ENCODE results near the gene DDX59.

The DDX59 gene

DNA sequence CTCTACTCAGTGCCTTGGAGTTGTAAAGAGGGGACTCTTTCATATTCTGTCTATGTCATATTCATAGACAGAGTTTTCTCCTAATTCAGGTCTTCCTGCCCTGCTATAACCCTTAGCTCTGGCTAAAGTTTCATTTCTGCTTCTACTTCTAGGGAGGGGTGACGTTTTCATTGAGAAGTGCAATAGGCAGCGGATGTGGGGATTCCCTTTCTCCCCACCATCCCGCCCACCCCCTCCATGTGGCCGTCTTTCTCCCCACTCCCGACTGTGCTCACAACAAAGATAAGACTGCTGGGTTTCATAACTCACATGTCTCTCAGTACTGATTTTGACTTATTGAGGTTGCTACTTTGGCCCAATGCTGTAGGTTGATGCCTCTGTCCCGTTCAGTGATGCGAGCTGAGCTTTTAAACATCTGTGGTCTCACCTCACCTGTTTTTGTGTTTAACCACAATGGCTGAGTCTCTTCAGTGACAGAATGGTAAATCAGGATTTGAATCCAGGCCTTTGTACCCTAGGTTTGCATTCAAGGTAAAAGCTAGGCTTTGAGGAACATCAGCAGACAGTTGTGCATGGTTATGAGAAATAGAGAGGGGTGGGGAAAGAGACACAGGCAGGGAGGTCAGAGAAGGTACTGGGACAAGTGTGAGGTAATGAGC is 41.4 kb downstream of the DDX59 start:
- peak; percentile 33 for DNase-seq

DNA sequence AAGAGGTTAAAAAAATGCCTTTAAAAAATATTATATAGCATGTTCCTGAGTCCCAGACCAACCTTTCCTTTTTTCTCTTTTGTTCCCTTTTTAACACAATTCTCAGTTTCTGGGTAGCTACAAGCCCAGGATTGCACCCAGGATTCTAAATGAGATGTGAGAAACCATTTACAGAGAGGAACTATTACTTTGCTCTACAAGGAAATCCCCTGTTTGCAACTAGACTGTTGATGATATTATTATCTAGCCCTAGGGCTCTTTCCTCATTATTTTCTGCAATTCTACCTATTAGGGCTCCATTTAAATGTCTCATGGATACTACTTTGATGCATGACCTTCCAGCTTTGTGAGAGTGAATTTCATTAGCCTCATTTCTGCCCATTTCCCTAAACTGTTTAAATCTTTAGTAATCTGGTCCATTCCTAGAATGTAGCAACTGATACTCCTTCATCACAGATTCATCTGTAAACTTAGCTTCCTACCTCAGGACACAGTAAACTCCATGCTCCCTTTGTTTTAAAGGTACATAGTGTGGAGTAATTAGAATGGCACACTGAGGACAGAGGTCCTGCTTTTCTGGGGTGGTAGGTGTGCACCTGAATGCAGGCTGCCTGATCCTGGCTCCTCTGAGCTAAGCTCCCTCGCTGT is 42.0 kb downstream of the DDX59 start:
- no peak for DNase-seq

DNA sequence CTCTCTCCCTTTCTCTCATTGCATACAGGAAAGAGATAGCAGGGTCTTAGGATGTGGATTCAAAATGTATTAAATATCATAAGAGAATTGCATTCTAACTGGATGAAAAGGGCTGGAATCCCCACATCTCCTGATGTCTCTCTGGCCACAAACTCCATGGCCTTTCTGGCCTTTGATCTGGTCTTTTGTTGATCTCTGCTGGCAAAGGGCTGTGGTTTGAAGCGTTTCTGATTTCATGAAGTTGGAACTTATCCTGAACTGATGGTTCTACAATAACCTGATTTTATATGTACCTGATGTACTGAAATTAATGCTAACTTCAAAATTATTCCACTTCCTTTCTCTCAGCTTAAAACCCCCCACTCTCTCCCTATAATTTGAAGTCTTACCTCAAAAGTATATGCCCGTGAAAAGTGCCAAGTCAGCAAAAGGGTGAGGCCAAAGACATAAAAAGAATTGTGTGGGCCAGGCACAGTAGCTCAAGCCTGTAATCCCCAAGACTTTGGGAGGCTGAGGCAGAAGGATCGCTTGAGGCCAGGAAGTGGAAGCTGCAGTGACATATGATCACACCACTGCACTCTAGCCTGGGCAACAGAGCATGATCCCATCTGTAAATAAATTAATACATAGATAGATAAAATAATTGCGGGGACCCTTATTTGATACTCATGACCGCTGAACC is 42.7 kb downstream of the DDX59 start:
- DNase-seq: no peak

- no peak for DNase-seq
Observed at GRCh38 chr1:200625381-200625824, 44.3 kb downstream of the DDX59 start.

GRCh38 chr1:200624679-200625335 is 44.9 kb downstream of the DDX59 start:
- DNase-seq: no peak

GRCh38 chr1:200620273-200621131 is 49.2 kb downstream of the DDX59 start, which contains the start of gene KIF14:
Gene KIF14 (minus strand): TSS chr1:200620751. CDS start chr1:200618723, 2,028 bp downstream.
- peak; percentile 87 for DNase-seq

- no peak for DNase-seq
Observed at GRCh38 chr1:200619894-200620272, 49.8 kb downstream of the DDX59 start.

DNA sequence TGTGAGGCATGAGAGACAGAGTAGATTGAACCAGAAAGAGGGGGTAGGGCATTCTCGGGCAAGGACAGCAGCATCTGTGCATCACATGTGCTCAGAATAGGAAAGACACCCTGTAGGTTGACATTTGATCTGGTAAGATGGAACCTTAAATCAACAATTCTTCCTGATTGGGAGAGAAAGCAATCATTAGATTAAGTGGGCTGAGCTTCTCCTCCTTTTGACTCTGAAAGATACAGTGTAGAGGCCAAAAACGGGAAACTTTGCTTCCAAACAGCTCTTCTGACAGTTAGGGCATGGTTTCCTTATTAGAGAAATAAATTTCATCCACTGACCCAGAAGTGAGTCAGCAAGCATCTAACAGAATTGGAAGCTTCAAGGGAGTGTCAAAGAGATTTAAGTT is 58.9 kb downstream of the DDX59 start:
- no peak for DNase-seq

DNA sequence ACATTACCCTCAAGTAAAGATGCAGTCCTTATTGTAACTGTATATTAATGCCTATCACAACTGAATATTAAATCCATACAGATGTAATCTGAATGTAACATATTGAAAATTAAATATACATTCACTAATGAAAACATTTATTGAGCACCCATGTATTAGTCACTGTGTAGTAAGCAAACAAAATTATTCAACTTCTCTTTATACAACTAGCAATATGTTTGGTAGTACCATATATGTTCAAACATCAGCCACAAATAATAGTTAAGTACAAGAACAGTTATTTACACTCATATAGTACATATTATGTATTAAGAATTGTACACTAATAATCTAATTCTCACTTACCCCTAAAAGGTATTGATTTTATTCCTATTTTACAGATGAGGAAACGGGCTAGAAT is 67.1 kb downstream of the DDX59 start:
- no peak for DNase-seq
